Endothelial cell of umbilical vein (primary cell): ENCODE results near the gene SRD5A1. TPM values are rescaled to one million over a fixed set of nuclear protein-coding genes. Genes with fewer than 3 reads are reported as not detected.

Experiments used
- BruUV-seq: library from RNA; stranded (reverse); fragments of 400-500 nt; replicated peaks from 2 replicates; lab custom pipeline; 2021; lab: Mats Ljungman, UMichigan
- CTCF ChIA-PET: fragments of 300-600, 350-600 bp; sonication (Branson Sonifier 250); formaldehyde crosslinking; loops from one replicate; lab custom pipeline; 2021; ENCODE audit warnings: antibody characterized with exemption, inconsistent platforms; lab: Charles Lee
- POLR2A ChIA-PET: fragments of 300-600, 350-600 bp; sonication (Branson Sonifier 250); formaldehyde crosslinking; loops from one replicate; lab custom pipeline; 2021; ENCODE audit warnings: antibody characterized with exemption, inconsistent platforms; lab: Charles Lee
- DNase-seq: peaks from one replicate; pipeline ENCODE4 v3.0.0-alpha.2; 2011; ENCODE audit warnings: low read depth, low spot score
- FAIRE-seq: peaks from 2 replicates; lab custom pipeline; 2011; peaks lifted over from hg19 to GRCh38; lab: Jason Lieb, UNC
- H2AFZ ChIP-seq: 2 replicates; pipeline ENCODE4 v1.6.0; 2012; ENCODE audit warnings: low read depth, low read length, control low read depth, inconsistent platforms
- H3K27ac ChIP-seq: 2 replicates; pipeline ENCODE4 v1.5.1; 2011; ENCODE audit warnings: low read depth, mild to moderate bottlenecking, control low read depth, low read length, moderate library complexity; ENCODE audit not compliant: insufficient read depth
- H3K27me3 ChIP-seq, 2 experiments: 2 replicates each; pipeline versions ENCODE4 v1.6.0 to v1.6.1; 2011; ENCODE audit warnings: low read length in 2 of 2, mixed read lengths in 1 of 2; ENCODE audit not compliant: control insufficient read depth in 2 of 2, insufficient read depth in 2 of 2
- H3K36me3 ChIP-seq, 2 experiments: 2 replicates in 1 of 2; 3 replicates in 1 of 2; pipeline ENCODE4 v1.5.1; 2011; ENCODE audit warnings: low read length in 2 of 2, mild to moderate bottlenecking in 1 of 2, moderate library complexity in 1 of 2; ENCODE audit not compliant: control insufficient read depth in 2 of 2, insufficient read depth in 2 of 2; ENCODE audit errors: extremely low read depth in 1 of 2
- H3K4me1 ChIP-seq: 3 replicates; pipeline ENCODE4 v1.5.1; 2011; ENCODE audit warnings: mild to moderate bottlenecking, low read length; ENCODE audit not compliant: control insufficient read depth, insufficient read depth; ENCODE audit errors: extremely low read depth
- H3K4me2 ChIP-seq: 2 replicates; pipeline ENCODE4 v1.6.1; 2011; ENCODE audit warnings: low read length, control low read depth, mixed read lengths; ENCODE audit not compliant: insufficient read depth
- H3K4me3 ChIP-seq, 3 experiments: fragments of 200-600 bp in 1 of 3; sonication (generic), shearing (Covaris generic) in 1 of 3; replicated peaks in 1 of 3; 2 replicates each; pipeline ENCODE4 v1.5.1; 2011 to 2016; ENCODE audit warnings: control low read depth in 3 of 3, low read length in 3 of 3, mild to moderate bottlenecking in 2 of 3, inconsistent platforms in 1 of 3, low read depth in 1 of 3, moderate library complexity in 1 of 3; ENCODE audit not compliant: insufficient read depth in 1 of 3
- H3K79me2 ChIP-seq: 2 replicates; pipeline ENCODE4 v1.6.0; 2012; ENCODE audit warnings: low read length, inconsistent platforms; ENCODE audit not compliant: control insufficient read depth, insufficient read depth
- H3K9ac ChIP-seq: replicated peaks from 2 replicates; pipeline ENCODE3; 2011; ENCODE audit warnings: low read length, control low read depth; ENCODE audit not compliant: insufficient read depth; ENCODE audit errors: extremely low read depth
- H3K9me1 ChIP-seq: replicated peaks from 3 replicates; pipeline ENCODE4 v1.6.0; 2011; ENCODE audit warnings: mild to moderate bottlenecking, low read length; ENCODE audit not compliant: control insufficient read depth, insufficient read depth; ENCODE audit errors: extremely low read depth
- H3K9me3 ChIP-seq: replicated peaks from 2 replicates; pipeline ENCODE4 v1.5.1; 2012; ENCODE audit warnings: low read length, inconsistent platforms; ENCODE audit not compliant: control insufficient read depth, insufficient read depth
- H4K20me1 ChIP-seq: replicated peaks from 2 replicates; pipeline ENCODE3; 2011; ENCODE audit warnings: mild to moderate bottlenecking, low read length; ENCODE audit not compliant: control insufficient read depth, insufficient read depth; ENCODE audit errors: extremely low read depth
- EZH2 ChIP-seq: IDR thresholded peaks from 2 replicates; pipeline ENCODE4 v1.6.1; 2012; ENCODE audit warnings: borderline replicate concordance, low read depth, mild to moderate bottlenecking, moderate library complexity, low read length, inconsistent platforms; ENCODE audit not compliant: severe bottlenecking
- GATA2 ChIP-seq: IDR thresholded peaks from 2 replicates; pipeline ENCODE4 v1.7.0; 2011; ENCODE audit warnings: low read depth, mild to moderate bottlenecking, moderate library complexity, mixed read lengths, low read length; ENCODE audit not compliant: insufficient read length, insufficient read depth
- JUN ChIP-seq: IDR thresholded peaks from 2 replicates; pipeline ENCODE4 v1.6.1; 2011; ENCODE audit warnings: borderline replicate concordance, low read depth; ENCODE audit not compliant: insufficient read length, insufficient read depth
- MYC ChIP-seq: IDR thresholded peaks from one replicate; pipeline ENCODE4 v1.6.1; 2011; ENCODE audit warnings: mild to moderate bottlenecking, low read depth, low read length
- POLR2A ChIP-seq: IDR thresholded peaks from 2 replicates; pipeline ENCODE4 v1.6.1; 2012; ENCODE audit warnings: low read depth, mild to moderate bottlenecking, control low read depth, low read length
- POLR2AphosphoS5 ChIP-seq: IDR thresholded peaks from 2 replicates; pipeline ENCODE4 v1.6.1; 2012; ENCODE audit warnings: low read depth, mild to moderate bottlenecking, control low read depth, low read length, moderate library complexity; ENCODE audit not compliant: insufficient read depth
- dilution Hi-C: fragments of 300-500 bp; cut with MboI; formaldehyde crosslinking; loops from one replicate; pipeline ENCODE4 v1.15.0; 2019; ENCODE audit warnings: low sequenced_read_pairs; ENCODE audit not compliant: extremely low pct_ligation_motif_present
- intact Hi-C: fragments of 100-400 bp; cut with micrococcal nuclease; formaldehyde crosslinking; loops from one replicate; pipeline ENCODE4 v1.10.0; 2022
- polyA plus RNA-seq, 4 experiments: library from polyadenylated mRNA; depleted of rRNA in 3 of 4; stranded (reverse) in 3 of 4; unstranded in 1 of 4; fragments of >200 nt; gene quantifications; 2 replicates each; pipeline versions ENCODE4 v1.2.1 to v1.2.3, GENCODE V29; 2011 to 2012; ENCODE audit warnings: missing spikeins in 1 of 4
- total RNA-seq: library from RNA; stranded (reverse); gene quantifications from 2 replicates; pipeline ENCODE4 v1.2.3, GENCODE V29; 2021
- TF ChIP-seq, protein P1 (sequence below), 2 donors: IDR thresholded peaks; 1 replicate in 1 of 2; 2 replicates in 1 of 2; pipeline ENCODE4 v1.5.1; 2011; ENCODE audit warnings: low read length in 2 of 2, mild to moderate bottlenecking in 2 of 2, moderate library complexity in 2 of 2, control low read depth in 1 of 2, inconsistent platforms in 1 of 2, low read depth in 1 of 2; ENCODE audit not compliant: insufficient read depth in 1 of 2; ENCODE audit errors: extremely low read depth in 1 of 2
- TF ChIP-seq, protein P2 (sequence below): IDR thresholded peaks from 2 replicates; pipeline ENCODE4 v1.6.1; 2011; ENCODE audit not compliant: insufficient read depth, insufficient read length

The SRD5A1 gene
- total and polyA plus RNA-seq, 2 donors (not counting 3 experiments of a cell fraction or from before 2014, with no cell fraction given) = 11.6 to 14.8 TPM

GRCh38 chr5:6699357-6699756 lies 66.1 kb downstream of the SRD5A1 start:
- Histone ChIP-seq H3K4me2 (no peak overlapping the region), H3K27ac (no peak overlapping the region), H4K20me1 (no peaks in the 10 kb centered on the region), H3K9ac (no peak overlapping the region), H3K9me3 (no peaks in the 10 kb centered on the region), H3K4me1 (no peaks in the 10 kb centered on the region), H3K36me3 (no peaks in the 10 kb centered on the region), H2AFZ (no peak overlapping the region), H3K79me2 (no peaks in the 10 kb centered on the region), H3K4me3 (no peak overlapping the region), H3K27me3 (peaks cover 3 to 30% of the 10 kb centered on the region in 2 experiments), H3K9me1 (no peaks in the 10 kb centered on the region)
- no peak for FAIRE-seq
- DNase-seq = no peak
- dilution Hi-C loops (no loop called here), intact Hi-C loops (no loop called here)
- CTCF ChIA-PET = interaction anchor here (1.0 kb wide), 1 partner anchor 46 kb away, joined by 3 read pairs; no protein-coding TSS in a partner anchor
- no peak for TF ChIP-seq POLR2A
- TF ChIP-seq EZH2 = no peak
- no peak for TF ChIP-seq POLR2AphosphoS5
- POLR2A ChIA-PET = no interaction called here
- no TSS peak for BruUV-seq

DNA sequence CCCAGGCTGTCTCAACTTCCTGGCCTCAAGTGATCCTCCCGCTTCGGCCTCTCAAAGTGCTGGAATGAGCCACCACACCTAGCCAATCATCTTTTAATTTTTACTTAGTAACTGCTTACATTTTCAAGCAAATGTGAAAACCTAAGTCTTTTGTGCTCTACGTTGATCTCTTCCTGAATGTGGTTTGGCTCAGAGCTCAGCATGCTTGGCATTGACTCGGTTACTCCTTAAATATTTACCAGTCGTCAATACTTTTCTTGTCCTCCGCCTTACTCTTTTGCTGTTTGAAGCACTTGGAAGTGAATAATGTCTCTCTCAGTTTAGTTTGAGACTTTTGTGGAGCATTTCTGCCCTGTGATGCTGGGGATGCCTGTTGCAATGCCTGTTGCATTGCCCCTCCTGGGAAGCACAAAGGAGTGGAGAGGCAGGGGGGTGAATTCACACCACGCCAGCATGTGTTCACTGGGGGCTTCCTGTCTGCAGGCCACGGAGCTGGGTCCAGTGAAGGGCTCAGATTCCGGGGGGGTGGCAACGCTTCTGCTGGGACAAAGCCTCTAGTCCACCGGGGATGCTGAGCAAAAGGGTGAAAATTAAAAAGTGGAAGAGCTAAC lies 66.9 kb downstream of the SRD5A1 start:
- POLR2A ChIA-PET = no interaction called here
- TF ChIP-seq, protein P1, sequence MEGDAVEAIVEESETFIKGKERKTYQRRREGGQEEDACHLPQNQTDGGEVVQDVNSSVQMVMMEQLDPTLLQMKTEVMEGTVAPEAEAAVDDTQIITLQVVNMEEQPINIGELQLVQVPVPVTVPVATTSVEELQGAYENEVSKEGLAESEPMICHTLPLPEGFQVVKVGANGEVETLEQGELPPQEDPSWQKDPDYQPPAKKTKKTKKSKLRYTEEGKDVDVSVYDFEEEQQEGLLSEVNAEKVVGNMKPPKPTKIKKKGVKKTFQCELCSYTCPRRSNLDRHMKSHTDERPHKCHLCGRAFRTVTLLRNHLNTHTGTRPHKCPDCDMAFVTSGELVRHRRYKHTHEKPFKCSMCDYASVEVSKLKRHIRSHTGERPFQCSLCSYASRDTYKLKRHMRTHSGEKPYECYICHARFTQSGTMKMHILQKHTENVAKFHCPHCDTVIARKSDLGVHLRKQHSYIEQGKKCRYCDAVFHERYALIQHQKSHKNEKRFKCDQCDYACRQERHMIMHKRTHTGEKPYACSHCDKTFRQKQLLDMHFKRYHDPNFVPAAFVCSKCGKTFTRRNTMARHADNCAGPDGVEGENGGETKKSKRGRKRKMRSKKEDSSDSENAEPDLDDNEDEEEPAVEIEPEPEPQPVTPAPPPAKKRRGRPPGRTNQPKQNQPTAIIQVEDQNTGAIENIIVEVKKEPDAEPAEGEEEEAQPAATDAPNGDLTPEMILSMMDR (IDR thresholded peaks at IDR 0.05; ENCODE audit: extremely low read depth in 1 of 2, insufficient read depth in 1 of 2, low read depth in 1 of 2, low read length in 2 of 2) = no peak
- no peak for TF ChIP-seq MYC
- TF ChIP-seq GATA2 = no peak
- TF ChIP-seq JUN = no peak
- TF ChIP-seq POLR2A = no peak
- no peak for TF ChIP-seq EZH2
- TF ChIP-seq, protein P2, sequence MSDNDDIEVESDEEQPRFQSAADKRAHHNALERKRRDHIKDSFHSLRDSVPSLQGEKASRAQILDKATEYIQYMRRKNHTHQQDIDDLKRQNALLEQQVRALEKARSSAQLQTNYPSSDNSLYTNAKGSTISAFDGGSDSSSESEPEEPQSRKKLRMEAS = no peak
- no peak for TF ChIP-seq POLR2AphosphoS5
- Histone ChIP-seq H3K27me3 (peaks cover 3 to 27% of the 10 kb centered on the region in 2 experiments), H3K9me3 (no peaks in the 10 kb centered on the region), H2AFZ (no peak overlapping the region), H4K20me1 (no peaks in the 10 kb centered on the region), H3K4me3 (no peak overlapping the region), H3K9me1 (no peaks in the 10 kb centered on the region), H3K27ac (no peak overlapping the region), H3K9ac (no peak overlapping the region), H3K4me2 (no peak overlapping the region), H3K36me3 (no peaks in the 10 kb centered on the region), H3K79me2 (no peaks in the 10 kb centered on the region), H3K4me1 (no peaks in the 10 kb centered on the region)
- dilution Hi-C loops (no loop called here), intact Hi-C loops (no loop called here)
- CTCF ChIA-PET = interaction anchor here (1.0 kb wide), 1 partner anchor 45 kb away, joined by 3 read pairs; no protein-coding TSS in a partner anchor
- FAIRE-seq (no peak), DNase-seq (no peak)
- no TSS peak for BruUV-seq
